SK-N-SH treated with all-trans-retinoic acid at 6 μM for 48 hours (cell line): ENCODE results near the gene SYNDIG1.

ENCODE experiments used
- ATAC-seq: fragments of 200-7000 bp; cut with Tn5 transposase; 3 replicates; pipeline ENCODE4 v1.9.1; 2020; ENCODE audit warnings: mild to moderate bottlenecking, moderate library complexity
- ARNTL ChIP-seq: fragments of 450-650 bp; formaldehyde crosslinking; IDR thresholded peaks from 2 replicates; pipeline ENCODE4 v1.5.0; 2020; ENCODE audit warnings: low read depth, mild to moderate bottlenecking, moderate library complexity, borderline replicate concordance
- BACH2 ChIP-seq: fragments of 250-450 bp; sonication (Bioruptor Pico); IDR thresholded peaks from 2 replicates; pipeline ENCODE4 v1.9.0; 2021; ENCODE audit warnings: mild to moderate bottlenecking, borderline replicate concordance
- CREB5 ChIP-seq: fragments of 250-450 bp; sonication (Bioruptor Pico); IDR thresholded peaks from 2 replicates; pipeline ENCODE4 v1.5.1; 2020; ENCODE audit warnings: low read depth, mild to moderate bottlenecking, moderate library complexity
- ESRRG ChIP-seq: fragments of 250-450 bp; sonication (Bioruptor Pico); IDR thresholded peaks from 2 replicates; pipeline ENCODE4 v1.6.1; 2021; ENCODE audit warnings: mild to moderate bottlenecking
- GLIS3 ChIP-seq: fragments of 250-450 bp; sonication (Bioruptor Pico); IDR thresholded peaks from 2 replicates; pipeline ENCODE4 v1.5.0; 2020; ENCODE audit warnings: mild to moderate bottlenecking, moderate library complexity
- ISL1 ChIP-seq: fragments of 250-450 bp; sonication (Bioruptor Pico); IDR thresholded peaks from 2 replicates; pipeline ENCODE4 v2.1.2; 2022; ENCODE audit warnings: mild to moderate bottlenecking, moderate library complexity
- OSR1 ChIP-seq: fragments of 250-450 bp; sonication (Bioruptor Pico); IDR thresholded peaks from 2 replicates; pipeline ENCODE4 v1.8.0; 2022; ENCODE audit warnings: moderate library complexity, mild to moderate bottlenecking, inconsistent platforms
- PATZ1 ChIP-seq: fragments of 250-450 bp; sonication (Bioruptor Pico); IDR thresholded peaks from 2 replicates; pipeline ENCODE4 v1.8.0; 2020; ENCODE audit warnings: mild to moderate bottlenecking, moderate library complexity, borderline replicate concordance
- POU6F1 ChIP-seq: fragments of 250-450 bp; sonication (Bioruptor Pico); IDR thresholded peaks from 2 replicates; pipeline ENCODE4 v1.8.0; 2021; ENCODE audit warnings: low read depth, mild to moderate bottlenecking, moderate library complexity, borderline replicate concordance
- PPARA ChIP-seq: fragments of 250-450 bp; sonication (Bioruptor Pico); IDR thresholded peaks from 2 replicates; pipeline ENCODE4 v1.5.0; 2020; ENCODE audit warnings: mild to moderate bottlenecking, borderline replicate concordance
- RARB ChIP-seq: fragments of 250-450 bp; sonication (Bioruptor Pico); IDR thresholded peaks from 2 replicates; pipeline ENCODE4 v1.8.0; 2021; ENCODE audit warnings: mild to moderate bottlenecking, moderate library complexity
- SNAI2 ChIP-seq: fragments of 250-450 bp; sonication (Bioruptor Pico); IDR thresholded peaks from 2 replicates; pipeline ENCODE4 v1.5.0; 2020; ENCODE audit warnings: mild to moderate bottlenecking, moderate library complexity
- TCF4 ChIP-seq: fragments of 250-450 bp; sonication (Bioruptor Pico); IDR thresholded peaks from 2 replicates; pipeline ENCODE4 v1.8.0; 2021; ENCODE audit warnings: mild to moderate bottlenecking, moderate library complexity, borderline replicate concordance
- TOX ChIP-seq: fragments of 250-450 bp; sonication (Bioruptor Pico); IDR thresholded peaks from 2 replicates; pipeline ENCODE4 v1.8.0; 2021; ENCODE audit warnings: mild to moderate bottlenecking, moderate library complexity, borderline replicate concordance
- TSHZ2 ChIP-seq: fragments of 250-450 bp; sonication (Bioruptor Pico); IDR thresholded peaks from 2 replicates; pipeline ENCODE4 v1.5.0; 2020; ENCODE audit warnings: mild to moderate bottlenecking, moderate library complexity
- ZFP3 ChIP-seq: fragments of 250-450 bp; sonication (Bioruptor Pico); IDR thresholded peaks from 2 replicates; pipeline ENCODE4 v1.5.0; 2020; ENCODE audit warnings: mild to moderate bottlenecking, moderate library complexity
- ZFP30 ChIP-seq: fragments of 450-650 bp; formaldehyde crosslinking; IDR thresholded peaks from 2 replicates; pipeline ENCODE4 v1.5.0; 2022; ENCODE audit warnings: mild to moderate bottlenecking, moderate library complexity
- ZNF565 ChIP-seq: fragments of 450-650 bp; formaldehyde crosslinking; conservative IDR thresholded peaks from 2 replicates; pipeline ENCODE4 v1.5.0; 2020; ENCODE audit warnings: low read depth, mild to moderate bottlenecking, moderate library complexity
- ZNF70 ChIP-seq: fragments of 450-650 bp; formaldehyde crosslinking; IDR thresholded peaks from 2 replicates; pipeline ENCODE4 v1.5.0; 2020; ENCODE audit warnings: mild to moderate bottlenecking, moderate library complexity
- ZNF8 ChIP-seq: fragments of 450-650 bp; formaldehyde crosslinking; IDR thresholded peaks from 2 replicates; pipeline ENCODE4 v1.5.0; 2020; ENCODE audit warnings: mild to moderate bottlenecking, moderate library complexity

SYNDIG1 gene

GRCh38 chr20:24489193-24489592 is 19.8 kb downstream of the SYNDIG1 start:
- ATAC-seq: no peak
- no peak for TF ChIP-seq POU6F1 (CRISPR knock-in tag)
- TF ChIP-seq RARB (CRISPR knock-in tag): no peak
- no peak for TF ChIP-seq ZNF70 (CRISPR knock-in tag)
- no peak for TF ChIP-seq ZFP30 (CRISPR knock-in tag)
- TF ChIP-seq SNAI2 (CRISPR knock-in tag): no peak
- TF ChIP-seq PPARA (CRISPR knock-in tag): no peak
- no peak for TF ChIP-seq BACH2 (CRISPR knock-in tag)
- TF ChIP-seq TOX (CRISPR knock-in tag): no peak
- TF ChIP-seq GLIS3 (CRISPR knock-in tag): no peak
- TF ChIP-seq TSHZ2 (CRISPR knock-in tag): no peak
- no peak for TF ChIP-seq PATZ1
- no peak for TF ChIP-seq ZNF8

- no peak for ATAC-seq
- no peak for TF ChIP-seq PPARA (CRISPR knock-in tag)
- no peak for TF ChIP-seq ZFP30 (CRISPR knock-in tag)
- no peak for TF ChIP-seq POU6F1 (CRISPR knock-in tag)
- no peak for TF ChIP-seq RARB (CRISPR knock-in tag)
- no peak for TF ChIP-seq ZNF70 (CRISPR knock-in tag)
- TF ChIP-seq GLIS3 (CRISPR knock-in tag): no peak
- TF ChIP-seq ISL1: no peak
- TF ChIP-seq ZNF565 (CRISPR knock-in tag): no peak
- no peak for TF ChIP-seq CREB5 (CRISPR knock-in tag)
- no peak for TF ChIP-seq ARNTL
- no peak for TF ChIP-seq OSR1 (CRISPR knock-in tag)
- TF ChIP-seq TSHZ2 (CRISPR knock-in tag): no peak
- no peak for TF ChIP-seq TOX (CRISPR knock-in tag)
- TF ChIP-seq ZFP3: no peak
- TF ChIP-seq TCF4 (CRISPR knock-in tag): no peak
- TF ChIP-seq ZNF8: no peak
- no peak for TF ChIP-seq SNAI2 (CRISPR knock-in tag)
- no peak for TF ChIP-seq ESRRG
These were observed 20.3 kb downstream of the SYNDIG1 start for GRCh38 chr20:24489631-24490260.
